ENCODE data around the gene HCST.

Gene HCST

GRCh38 chr19:35935911-35936737, 33.8 kb downstream of the HCST start, which contains the start of gene LRFN3:
TSS of gene LRFN3 (plus strand) at chr19:35936374. CDS start at chr19:35939426, 3,052 bp downstream.
- peak in 54 of 56 donors; percentile 16 to 87 (median 58) for DNase-seq

GRCh38 chr19:35936738-35937268, 34.5 kb downstream of the HCST start:
- DNase-seq, result no peak

- DNase-seq, result no peak
These were observed 35.3 kb downstream of the HCST start for GRCh38 chr19:35937345-35938281.

- no peak for DNase-seq
These were observed 36.2 kb downstream of the HCST start for GRCh38 chr19:35938282-35939224.

- DNase-seq, result no peak
These were observed 37.2 kb downstream of the HCST start for GRCh38 chr19:35939307-35940077.

GRCh38 chr19:35940078-35940775, 37.9 kb downstream of the HCST start:
- no peak for DNase-seq

- no peak for DNase-seq
These were observed 38.5 kb downstream of the HCST start for GRCh38 chr19:35940839-35941238.

GRCh38 chr19:35942235-35942634, 39.9 kb downstream of the HCST start:
- DNase-seq, result no peak

- no peak for DNase-seq
These were observed 41.3 kb downstream of the HCST start for GRCh38 chr19:35943321-35944301.

GRCh38 chr19:35944556-35944955, 42.2 kb downstream of the HCST start:
- no peak for DNase-seq

GRCh38 chr19:35945121-35945790, 42.9 kb downstream of the HCST start:
- DNase-seq, result no peak

- no peak for DNase-seq
These were observed 43.9 kb downstream of the HCST start for GRCh38 chr19:35946203-35946602.

- DNase-seq, result no peak
These were observed 46.8 kb downstream of the HCST start for GRCh38 chr19:35949131-35949530.

Data from nucleus accumbens (tissue), 56 donors.